HEK293 (cell line): Measurements from ENCODE around the gene IQGAP3.

Experiments
- CTCF ChIA-PET: fragments of 350-600 bp; formaldehyde crosslinking; extraction: SDS; loops from one replicate; lab custom pipeline; 2021; ENCODE audit warnings: antibody characterized with exemption; lab: Yijun Ruan, JAX
- POLR2A ChIA-PET: fragments of 300-600 bp; formaldehyde crosslinking; extraction: SDS; loops from one replicate; lab custom pipeline; 2020; ENCODE audit warnings: antibody characterized with exemption, inconsistent platforms; lab: Yijun Ruan, JAX
- H3K27ac ChIP-seq: fragments of 200-500 bp; sonication (Bioruptor generic); 2 replicates; pipeline ENCODE4 v1.5.1; 2014; ENCODE audit warnings: low read depth, low read length, control low read depth, inconsistent platforms; ENCODE audit errors: extremely low read depth
- H3K36me3 ChIP-seq, 2 experiments: fragments of 200-500 bp in 1 of 2; sonication (Bioruptor generic) in 1 of 2; 1 replicate in 1 of 2; 2 replicates in 1 of 2; pipeline ENCODE4 v1.5.1; 2014 to 2017; ENCODE audit warnings: inconsistent platforms in 2 of 2, low read length in 2 of 2; ENCODE audit not compliant: control insufficient read depth in 2 of 2, insufficient read depth in 1 of 2
- H3K4me1 ChIP-seq: fragments of 200-500 bp; sonication (Bioruptor generic); 2 replicates; pipeline ENCODE4 v1.5.1; 2014; ENCODE audit warnings: mild to moderate bottlenecking, low read length, inconsistent platforms; ENCODE audit not compliant: control insufficient read depth, insufficient read depth
- H3K4me3 ChIP-seq: 2 replicates; pipeline ENCODE4 v1.5.1; 2011; ENCODE audit warnings: low read depth, mild to moderate bottlenecking, control low read depth, low read length, moderate library complexity
- H3K9me3 ChIP-seq: fragments of 200-500 bp; sonication (Bioruptor generic); 2 replicates; pipeline ENCODE4 v1.5.1; 2014; ENCODE audit warnings: low read depth, low read length, inconsistent platforms; ENCODE audit not compliant: control insufficient read depth, insufficient read depth
- OSR2 ChIP-seq: fragments of 450-650 bp; formaldehyde crosslinking; IDR thresholded peaks from 2 replicates; pipeline ENCODE4 v1.5.1; 2016; ENCODE audit warnings: missing biosample characterization, missing genetic modification characterization
- PRDM1 ChIP-seq: fragments of 450-650 bp; formaldehyde crosslinking; IDR thresholded peaks from 2 replicates; pipeline ENCODE4; 2016; ENCODE audit warnings: missing biosample characterization, missing genetic modification characterization
- REST ChIP-seq: fragments of 450-650 bp; formaldehyde crosslinking; IDR thresholded peaks from 2 replicates; pipeline ENCODE4 v1.5.1; 2016; ENCODE audit warnings: missing biosample characterization, missing genetic modification characterization
- SP7 ChIP-seq: fragments of 450-650 bp; formaldehyde crosslinking; IDR thresholded peaks from 2 replicates; pipeline ENCODE4 v1.5.1; 2016; ENCODE audit warnings: missing biosample characterization, missing genetic modification characterization
- ZBTB44 ChIP-seq: fragments of 450-650 bp; IDR thresholded peaks from 2 replicates; pipeline ENCODE4 v1.5.1; 2018; ENCODE audit warnings: missing biosample characterization, mild to moderate bottlenecking, missing genetic modification characterization
- ZFHX2 ChIP-seq: fragments of 450-650 bp; formaldehyde crosslinking; conservative IDR thresholded peaks from 2 replicates; pipeline ENCODE4 v1.5.1; 2016; ENCODE audit warnings: missing biosample characterization, missing genetic modification characterization
- ZNF155 ChIP-seq: fragments of 450-650 bp; formaldehyde crosslinking; IDR thresholded peaks from 2 replicates; pipeline ENCODE4 v1.5.1; 2016; ENCODE audit warnings: missing biosample characterization, missing genetic modification characterization
- ZNF23 ChIP-seq: fragments of 450-650 bp; formaldehyde crosslinking; IDR thresholded peaks from 2 replicates; pipeline ENCODE4 v1.5.1; 2016; ENCODE audit warnings: missing biosample characterization, missing genetic modification characterization, borderline replicate concordance
- ZNF341 ChIP-seq: fragments of 450-650 bp; formaldehyde crosslinking; IDR thresholded peaks from 2 replicates; pipeline ENCODE4; 2016; ENCODE audit warnings: low read depth, missing biosample characterization, missing genetic modification characterization
- ZNF473 ChIP-seq: fragments of 450-650 bp; formaldehyde crosslinking; IDR thresholded peaks from 2 replicates; pipeline ENCODE4 v1.5.1; 2017; ENCODE audit warnings: missing biosample characterization, missing genetic modification characterization
- ZNF548 ChIP-seq: fragments of 450-650 bp; formaldehyde crosslinking; IDR thresholded peaks from 2 replicates; pipeline ENCODE4 v1.5.1; 2016; ENCODE audit warnings: missing biosample characterization, missing genetic modification characterization
- ZNF571 ChIP-seq: fragments of 450-650 bp; formaldehyde crosslinking; IDR thresholded peaks from 2 replicates; pipeline ENCODE4 v1.5.0; 2017; ENCODE audit warnings: missing biosample characterization, missing genetic modification characterization
- ZNF596 ChIP-seq: fragments of 450-650 bp; IDR thresholded peaks from 2 replicates; pipeline ENCODE4 v1.5.0; 2018; ENCODE audit warnings: missing biosample characterization, mild to moderate bottlenecking, missing genetic modification characterization, moderate library complexity
- ZNF624 ChIP-seq: fragments of 450-650 bp; formaldehyde crosslinking; IDR thresholded peaks from 2 replicates; pipeline ENCODE4 v1.5.1; 2017; ENCODE audit warnings: missing biosample characterization, missing genetic modification characterization
- ZSCAN18 ChIP-seq: fragments of 450-650 bp; formaldehyde crosslinking; IDR thresholded peaks from 2 replicates; pipeline ENCODE4 v1.5.1; 2016; ENCODE audit warnings: missing biosample characterization, missing genetic modification characterization

The IQGAP3 gene

GRCh38 chr1:156616463-156616862, 44.1 kb upstream of the IQGAP3 start (continued):
- TF ChIP-seq ZNF596 (tag by site-specific recombination) (0 out of 2 replicates have a peak, but pooled peaks have one; percentile 6), ZNF23 (tag by site-specific recombination) (no peak), ZNF341 (tag by site-specific recombination) (peak; percentile 82), ZNF624 (no peak), SP7 (peak; percentile 74), ZNF155 (no peak), OSR2 (tag by site-specific recombination) (peak; percentile 69), PRDM1 (tag by site-specific recombination) (peak; percentile 79)

GRCh38 chr1:156615946-156616345, 43.6 kb upstream of the IQGAP3 start:
- 0 out of 2 replicates have a peak overlapping the region, but pooled peaks have one; percentile 0 for H3K27ac ChIP-seq
- no peaks in the 10 kb centered on the region for H3K9me3 ChIP-seq
- peaks cover 5% of the 10 kb centered on the region for H3K4me1 ChIP-seq
- ChIA-PET CTCF (interaction anchor here (0.6 to 8.1 kb wide), 4 partner anchors 10 to 72 kb away, joined by 3 to 95 read pairs (median 7); no protein-coding TSS in a partner anchor), POLR2A (interaction anchor here (0.8 kb wide), 2 partner anchors 8 to 29 kb away, joined by 3 to 4 read pairs; no protein-coding TSS in a partner anchor)
- TF ChIP-seq ZFHX2, result 0 out of 2 replicates have a peak, but pooled peaks have one; percentile 0
- TF ChIP-seq ZNF548, result no peak
- H3K4me3 ChIP-seq, result no peak overlapping the region
- no peaks in the 10 kb centered on the region for H3K36me3 ChIP-seq

GRCh38 chr1:156612666-156613065, 40.3 kb upstream of the IQGAP3 start:
- Histone ChIP-seq H3K27ac (no peak overlapping the region), H3K36me3 (no peaks in the 10 kb centered on the region), H3K9me3 (no peaks in the 10 kb centered on the region), H3K4me1 (peaks cover 5% of the 10 kb centered on the region; the same call in 1 of the 2 replicates), H3K4me3 (no peak overlapping the region)
- ChIA-PET POLR2A (no interaction called here), CTCF (interaction anchor here (0.6 to 8.1 kb wide), 14 partner anchors 8 to 1442 kb away, joined by 3 to 95 read pairs (median 3); partner anchors contain the start of gene NAXE)
- no peak for TF ChIP-seq REST (tag by site-specific recombination)
- no peak for TF ChIP-seq ZSCAN18 (tag by site-specific recombination)
- TF ChIP-seq ZBTB44, result no peak
- TF ChIP-seq ZNF571 (tag by site-specific recombination), result no peak
- no peak for TF ChIP-seq ZNF473 (tag by site-specific recombination)
